GM19099 (cell line): ENCODE results near the gene LOX.

Experiments
- POLR2A ChIP-seq: IDR thresholded peaks from 3 replicates; pipeline ENCODE4 v1.6.1; 2011; ENCODE audit warnings: low read depth; ENCODE audit not compliant: insufficient read length; ENCODE audit errors: extremely low read depth

Gene LOX

GRCh38 chr5:122110987-122111386 is 32.9 kb upstream of the LOX start:
- no peak for TF ChIP-seq POLR2A

- TF ChIP-seq POLR2A: no peak
Observed at GRCh38 chr5:122107016-122107415, 29.0 kb upstream of the LOX start.

GRCh38 chr5:122105909-122106308 is 27.9 kb upstream of the LOX start:
- no peak for TF ChIP-seq POLR2A

- no peak for TF ChIP-seq POLR2A
Observed at GRCh38 chr5:122102825-122103224, 24.8 kb upstream of the LOX start.

GRCh38 chr5:122101636-122102285 is 23.7 kb upstream of the LOX start:
- TF ChIP-seq POLR2A: no peak

GRCh38 chr5:122099060-122099790 is 21.2 kb upstream of the LOX start:
- TF ChIP-seq POLR2A: no peak

GRCh38 chr5:122097391-122097790 is 19.3 kb upstream of the LOX start:
- no peak for TF ChIP-seq POLR2A

GRCh38 chr5:122095158-122095557 is 17.1 kb upstream of the LOX start:
- TF ChIP-seq POLR2A: no peak

GRCh38 chr5:122093415-122094180 is 15.5 kb upstream of the LOX start:
- TF ChIP-seq POLR2A: no peak

GRCh38 chr5:122091936-122092600 is 14.0 kb upstream of the LOX start:
- no peak for TF ChIP-seq POLR2A

- TF ChIP-seq POLR2A: no peak
Observed at GRCh38 chr5:122089096-122090013, 11.3 kb upstream of the LOX start.

- no peak for TF ChIP-seq POLR2A
Observed at GRCh38 chr5:122085041-122085440, 7.0 kb upstream of the LOX start.

GRCh38 chr5:122083535-122083934 is 5.5 kb upstream of the LOX start:
- no peak for TF ChIP-seq POLR2A

GRCh38 chr5:122081541-122081940 is 3.5 kb upstream of the LOX start:
- TF ChIP-seq POLR2A: no peak
